ENCODE results near the gene MAST4.

Gene MAST4

GRCh38 chr5:66702426-66702825 lies 106.2 kb downstream of the MAST4 start:
- no peak for DNase-seq

- DNase-seq, result peak; percentile 51
Measured at GRCh38 chr5:66704790-66705425, 108.7 kb downstream of the MAST4 start.

- DNase-seq, result no peak
Measured at GRCh38 chr5:66708368-66708767, 112.2 kb downstream of the MAST4 start.

- DNase-seq, result peak; percentile 35
Measured at GRCh38 chr5:66710557-66711088, 114.4 kb downstream of the MAST4 start.

- DNase-seq, result no peak
Measured at GRCh38 chr5:66713998-66714397, 117.8 kb downstream of the MAST4 start.

GRCh38 chr5:66717455-66718373 lies 121.5 kb downstream of the MAST4 start:
- no peak for DNase-seq

- DNase-seq, result no peak
Measured at GRCh38 chr5:66718374-66719002, 122.3 kb downstream of the MAST4 start.

- DNase-seq, result no peak
Measured at GRCh38 chr5:66720780-66721179, 124.6 kb downstream of the MAST4 start.

GRCh38 chr5:66722686-66723085 lies 126.5 kb downstream of the MAST4 start:
- DNase-seq, result no peak

GRCh38 chr5:66724349-66725139 lies 128.4 kb downstream of the MAST4 start:
- DNase-seq, result no peak

- DNase-seq, result no peak
Measured at GRCh38 chr5:66727630-66728029, 131.4 kb downstream of the MAST4 start.

GRCh38 chr5:66728049-66728448 lies 131.9 kb downstream of the MAST4 start:
- no peak for DNase-seq

- DNase-seq, result no peak
Measured at GRCh38 chr5:66737096-66737495, 140.9 kb downstream of the MAST4 start.

GRCh38 chr5:66738136-66738535 lies 141.9 kb downstream of the MAST4 start:
- no peak for DNase-seq

GRCh38 chr5:66739021-66739420 lies 142.8 kb downstream of the MAST4 start:
- no peak for DNase-seq

- no peak for DNase-seq
Measured at GRCh38 chr5:66739951-66740350, 143.8 kb downstream of the MAST4 start.

- no peak for DNase-seq
Measured at GRCh38 chr5:66741394-66741793, 145.2 kb downstream of the MAST4 start.

- DNase-seq, result no peak
Measured at GRCh38 chr5:66742083-66742895, 146.1 kb downstream of the MAST4 start.

- DNase-seq, result no peak
Measured at GRCh38 chr5:66742896-66743247, 146.7 kb downstream of the MAST4 start.

GRCh38 chr5:66743344-66743743 lies 147.2 kb downstream of the MAST4 start:
- no peak for DNase-seq

GRCh38 chr5:66744040-66744439 lies 147.8 kb downstream of the MAST4 start:
- no peak for DNase-seq

- no peak for DNase-seq
Measured at GRCh38 chr5:66745297-66745696, 149.1 kb downstream of the MAST4 start.
